Psoas muscle (tissue), 8 donors: ENCODE measurements around the gene SLC39A11. TPM values are rescaled to one million over a fixed set of nuclear protein-coding genes. Genes with fewer than 3 reads are reported as not detected.

ENCODE experiments used
- ATAC-seq, 4 donors: fragments of 200-7000 bp; cut with Tn5 transposase; one replicate each; pipeline ENCODE4 v1.9.1; 2020; ENCODE audit warnings: moderate library complexity in 3 of 4, mild to moderate bottlenecking in 2 of 4
- DNase-seq, 2 donors: peaks; one replicate each; pipeline ENCODE4 v3.0.0-alpha.2; 2020
- H3K27ac ChIP-seq: fragments of 200-600 bp; one replicate; pipeline ENCODE4 v1.8.0; 2022
- H3K27me3 ChIP-seq, 3 donors: fragments of 200-600 bp in 1 of 3; one replicate each; pipeline versions ENCODE4 v1.6.1 to v1.8.0; 2013 to 2022; ENCODE audit warnings: low read length in 2 of 3, mild to moderate bottlenecking in 2 of 3, moderate library complexity in 1 of 3; ENCODE audit not compliant: insufficient read depth in 3 of 3
- H3K36me3 ChIP-seq, 2 donors: fragments of 200-600 bp in 1 of 2; one replicate each; pipeline versions ENCODE4 v1.6.1 to v1.8.0; 2013 to 2022; ENCODE audit warnings: low read depth in 1 of 2, mild to moderate bottlenecking in 1 of 2, moderate library complexity in 1 of 2; ENCODE audit not compliant: insufficient read depth in 1 of 2
- H3K4me1 ChIP-seq: fragments of 200-600 bp; one replicate; pipeline ENCODE4 v1.8.0; 2022
- H3K4me3 ChIP-seq: fragments of 200-600 bp; one replicate; pipeline ENCODE4 v1.8.0; 2022; ENCODE audit warnings: mild to moderate bottlenecking
- H3K9me3 ChIP-seq: fragments of 200-600 bp; one replicate; pipeline ENCODE4 v1.8.0; 2022
- CTCF ChIP-seq: fragments of 200-600 bp; IDR thresholded peaks from one replicate; pipeline ENCODE4 v1.8.0; 2022; ENCODE audit warnings: antibody characterized with exemption
- WGBS, 3 donors: extraction: QIAGEN DNeasy Blood & Tissue Kit; methylation state at CpG; one replicate each; pipeline versions ENCODE4 v1.1.6 to v1.1.7; 2013; 5-methylcytosine and 5-hydroxymethylcytosine counted together
- intact Hi-C, 2 donors: fragments of 100-400 bp; cut with DNase I; formaldehyde crosslinking; loops; one replicate each; pipeline versions ENCODE4 v1.11.0 to v1.14.2; 2022
- polyA plus RNA-seq, 3 donors: library from polyadenylated mRNA; stranded (reverse); fragments of 200-250 nt; gene quantifications; one replicate each; pipeline ENCODE4 v1.2.3, GENCODE V29; 2013
- total RNA-seq, 4 donors: library from RNA; stranded (reverse); fragmentation: NEBNext Ultra II Directional in 2 of 4; extraction: Animal tissue kit (Norgen Biotek cat#: 25700) in 2 of 4; gene quantifications; one replicate each; pipeline versions ENCODE4 v1.2.1 to v1.2.4, GENCODE V29; 2021 to 2023
- donor health status: healthy with polysubstance abuse.
- donor health status: DM: no; HTN: no; CAD: no; lungs with moderate emphysema.
- donor health status: Bipolar disorder and iron deficiency.
- donor health status: healthy.
- donor health status: DM: yes; HTN: yes; CAD: no.
- donor health status: DM: no; HTN: no; CAD: no.
- donor health status: DM: no; HTN: no; CAD: no.
- donor health status: DM: yes; HTN: yes; CAD: no.

The SLC39A11 gene
- total and polyA plus RNA-seq, 7 donors = 1.6 to 9.7 (median 7.9) TPM

- ATAC-seq (peak in 1 of 4 donors; percentile 40), DNase-seq (peak; percentile 17 to 58)
- WGBS, 3 donors = 61 to 64% (median 63%) methylated on average over 10 of the region's 10 CpGs
- no peaks in the 10 kb centered on the region for H3K9me3 ChIP-seq
- H3K4me3 ChIP-seq = no peak overlapping the region
- TF ChIP-seq CTCF = no peak
- intact Hi-C loops = no loop called here
- no peak overlapping the region for H3K27ac ChIP-seq
- no peaks in the 10 kb centered on the region for H3K36me3 ChIP-seq
- H3K4me1 ChIP-seq = no peaks in the 10 kb centered on the region
- H3K27me3 ChIP-seq = peaks cover 0 to 2% (median 0%) of the 10 kb centered on the region in 3 donors
Measured at GRCh38 chr17:72683506-72684404, 408.7 kb downstream of the SLC39A11 start.

- no peak for ATAC-seq
- WGBS, 3 donors = 63 to 83% (median 77%) methylated on average over 1 of the region's 1 CpG
- intact Hi-C loops = no loop called here
Measured at GRCh38 chr17:72682605-72683004, 409.9 kb downstream of the SLC39A11 start.

GRCh38 chr17:72681844-72682243 is 410.6 kb downstream of the SLC39A11 start:
- Histone ChIP-seq H3K27ac (no peak overlapping the region), H3K9me3 (no peaks in the 10 kb centered on the region), H3K36me3 (no peaks in the 10 kb centered on the region), H3K4me3 (no peak overlapping the region), H3K27me3 (peaks cover 0 to 2% (median 0%) of the 10 kb centered on the region in 3 donors), H3K4me1 (no peaks in the 10 kb centered on the region)
- no peak for DNase-seq
- no peak for TF ChIP-seq CTCF
- no peak for ATAC-seq
- intact Hi-C loops = no loop called here
- WGBS, 3 donors = 88 to 90% (median 88%) methylated on average over 12 of the region's 12 CpGs

More at GRCh38 chr17:72682605-72683004, 409.9 kb downstream of the SLC39A11 start:
- Histone ChIP-seq H3K4me1 (no peaks in the 10 kb centered on the region), H3K27me3 (peaks cover 0 to 2% (median 0%) of the 10 kb centered on the region in 3 donors), H3K27ac (no peak overlapping the region), H3K36me3 (no peaks in the 10 kb centered on the region), H3K4me3 (no peak overlapping the region), H3K9me3 (no peaks in the 10 kb centered on the region)
- no peak for DNase-seq
- no peak for TF ChIP-seq CTCF

GRCh38 chr17:72677714-72678390 is 414.6 kb downstream of the SLC39A11 start:
- ATAC-seq = no peak
- no peak for TF ChIP-seq CTCF
- Histone ChIP-seq H3K27me3 (no peaks in the 10 kb centered on the region), H3K4me3 (no peak overlapping the region), H3K36me3 (no peaks in the 10 kb centered on the region), H3K4me1 (no peaks in the 10 kb centered on the region), H3K9me3 (no peaks in the 10 kb centered on the region), H3K27ac (no peak overlapping the region)
- DNase-seq = no peak
- intact Hi-C loops = no loop called here
- 82 to 84% (median 84%) methylated on average over 12 of the region's 12 CpGs for WGBS, 3 donors
